GM18907 (cell line): ENCODE results near the gene ARL15.

ENCODE experiments used
- ATAC-seq: cut with Tn5 transposase; IDR thresholded peaks from one replicate; pipeline ENCODE4 v1.9.1; 2021; ENCODE audit warnings: mild to moderate bottlenecking, moderate library complexity; ENCODE audit not compliant: unreplicated experiment

ARL15 gene

GRCh38 chr5:54315736-54316528 lies 5.6 kb upstream of the ARL15 start:
- no peak for ATAC-seq

- ATAC-seq: no peak
Observed at GRCh38 chr5:54313311-54314270, 3.2 kb upstream of the ARL15 start.

GRCh38 chr5:54312499-54312898 lies 2.1 kb upstream of the ARL15 start:
- no peak for ATAC-seq

GRCh38 chr5:54311176-54311677 lies 854 bp upstream of the ARL15 start:
- ATAC-seq: no peak

- ATAC-seq: peak; percentile 34
Observed at GRCh38 chr5:54309691-54310432, 511 bp downstream of the ARL15 start.

GRCh38 chr5:54309276-54309675 lies 1.1 kb downstream of the ARL15 start:
- no peak for ATAC-seq

GRCh38 chr5:54307583-54307982 lies 2.8 kb downstream of the ARL15 start:
- no peak for ATAC-seq

GRCh38 chr5:54306893-54307292 lies 3.5 kb downstream of the ARL15 start:
- ATAC-seq: no peak

- ATAC-seq: no peak
Observed at GRCh38 chr5:54305737-54306136, 4.6 kb downstream of the ARL15 start.

- ATAC-seq: no peak
Observed at GRCh38 chr5:54304040-54304439, 6.3 kb downstream of the ARL15 start.

- no peak for ATAC-seq
Observed at GRCh38 chr5:54302267-54302687, 8.1 kb downstream of the ARL15 start.

- no peak for ATAC-seq
Observed at GRCh38 chr5:54301849-54302248, 8.5 kb downstream of the ARL15 start.

GRCh38 chr5:54301220-54301619 lies 9.2 kb downstream of the ARL15 start:
- no peak for ATAC-seq

- no peak for ATAC-seq
Observed at GRCh38 chr5:54298947-54299346, 11.4 kb downstream of the ARL15 start.

GRCh38 chr5:54296386-54296785 lies 14.0 kb downstream of the ARL15 start:
- no peak for ATAC-seq

GRCh38 chr5:54295651-54296276 lies 14.6 kb downstream of the ARL15 start:
- ATAC-seq: no peak

- no peak for ATAC-seq
Observed at GRCh38 chr5:54294097-54294667, 16.2 kb downstream of the ARL15 start.

GRCh38 chr5:54292866-54293265 lies 17.5 kb downstream of the ARL15 start:
- ATAC-seq: no peak

GRCh38 chr5:54291498-54291897 lies 18.9 kb downstream of the ARL15 start:
- ATAC-seq: no peak

GRCh38 chr5:54289769-54290168 lies 20.6 kb downstream of the ARL15 start:
- ATAC-seq: no peak
